GM10266 (cell line): Measurements from ENCODE around the gene NDUFS7.

Source experiments
- DNase-seq: peaks from one replicate; pipeline ENCODE4 v3.0.0; 2012; ENCODE audit errors: extremely low spot score
- CTCF ChIP-seq: IDR thresholded peaks from 2 replicates; pipeline ENCODE4 v1.5.1; 2012; ENCODE audit warnings: mild to moderate bottlenecking, low read depth; ENCODE audit not compliant: control insufficient read depth, insufficient read depth; ENCODE audit errors: missing control alignments

The NDUFS7 gene

GRCh38 chr19:1433119-1434039 is 49.7 kb downstream of the NDUFS7 start:
- no peak for TF ChIP-seq CTCF
- DNase-seq = no peak

- no peak for TF ChIP-seq CTCF
Observed at GRCh38 chr19:1434040-1434366, 50.3 kb downstream of the NDUFS7 start.

GRCh38 chr19:1434577-1435060 is 50.9 kb downstream of the NDUFS7 start:
- DNase-seq = no peak
- no peak for TF ChIP-seq CTCF

More at GRCh38 chr19:1434040-1434366, 50.3 kb downstream of the NDUFS7 start:
- no peak for DNase-seq

- TF ChIP-seq CTCF = no peak
- DNase-seq = no peak
Observed at GRCh38 chr19:1435378-1435989, 51.8 kb downstream of the NDUFS7 start.

- TF ChIP-seq CTCF = no peak
- DNase-seq = no peak
Observed at GRCh38 chr19:1437609-1438008, 53.9 kb downstream of the NDUFS7 start.

GRCh38 chr19:1438035-1438932 is 54.6 kb downstream of the NDUFS7 start, which contains the start of gene RPS15:
RPS15 (plus strand) TSS chr19:1438396; CDS start chr19:1438426, 30 bp downstream.
- DNase-seq = peak; percentile 99
- peak; percentile 100 for TF ChIP-seq CTCF
